ENCODE results near the gene DNAJC12. TPM values are rescaled to one million over a fixed set of nuclear protein-coding genes. Genes with fewer than 3 reads are reported as not detected.

Gene DNAJC12
- total and polyA plus RNA-seq, 2 of the 8 experiments (the other 6 are each of a cell fraction or from before 2014, with no cell fraction given) = 0.86 to 4.2 TPM

DNA sequence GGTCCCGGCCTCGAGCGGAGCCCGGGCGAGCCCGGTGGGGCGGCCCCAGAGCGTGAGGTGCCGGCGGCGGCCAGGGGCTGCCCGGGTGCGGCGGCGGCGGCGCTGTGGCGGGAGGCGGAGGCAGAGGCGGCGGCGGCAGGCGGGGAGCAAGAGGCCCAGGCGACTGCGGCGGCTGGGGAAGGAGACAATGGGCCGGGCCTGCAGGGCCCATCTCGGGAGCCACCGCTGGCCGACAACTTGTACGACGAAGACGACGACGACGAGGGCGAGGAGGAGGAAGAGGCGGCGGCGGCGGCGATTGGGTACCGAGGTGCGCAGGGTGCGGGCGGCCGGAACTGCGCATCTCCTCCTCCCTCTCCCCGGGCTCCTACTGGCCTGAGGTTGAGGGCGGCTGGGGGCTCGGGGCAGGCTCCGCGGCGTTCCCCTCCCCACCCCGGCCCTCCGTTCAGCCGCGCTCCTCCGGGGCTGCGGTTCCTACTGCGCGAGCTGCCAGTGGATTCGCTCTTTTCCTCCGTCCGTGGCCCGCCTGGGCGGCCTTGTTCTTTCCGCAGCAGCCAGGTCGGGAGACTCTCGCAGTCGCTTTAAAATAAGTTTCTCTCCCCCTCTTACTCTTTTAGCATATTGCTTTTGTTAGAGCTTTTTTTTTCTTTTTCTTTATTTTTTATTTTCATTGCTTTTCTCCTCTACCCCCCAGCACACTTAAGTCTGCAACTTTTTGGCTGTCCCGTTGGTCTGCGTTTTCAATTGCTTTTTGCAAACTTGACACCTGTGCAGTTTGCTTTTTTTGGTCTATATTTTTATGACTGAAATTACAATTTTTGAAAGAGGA lies 47.1 kb upstream of the DNAJC12 start (continued):
- TF ChIP-seq, protein P1, sequence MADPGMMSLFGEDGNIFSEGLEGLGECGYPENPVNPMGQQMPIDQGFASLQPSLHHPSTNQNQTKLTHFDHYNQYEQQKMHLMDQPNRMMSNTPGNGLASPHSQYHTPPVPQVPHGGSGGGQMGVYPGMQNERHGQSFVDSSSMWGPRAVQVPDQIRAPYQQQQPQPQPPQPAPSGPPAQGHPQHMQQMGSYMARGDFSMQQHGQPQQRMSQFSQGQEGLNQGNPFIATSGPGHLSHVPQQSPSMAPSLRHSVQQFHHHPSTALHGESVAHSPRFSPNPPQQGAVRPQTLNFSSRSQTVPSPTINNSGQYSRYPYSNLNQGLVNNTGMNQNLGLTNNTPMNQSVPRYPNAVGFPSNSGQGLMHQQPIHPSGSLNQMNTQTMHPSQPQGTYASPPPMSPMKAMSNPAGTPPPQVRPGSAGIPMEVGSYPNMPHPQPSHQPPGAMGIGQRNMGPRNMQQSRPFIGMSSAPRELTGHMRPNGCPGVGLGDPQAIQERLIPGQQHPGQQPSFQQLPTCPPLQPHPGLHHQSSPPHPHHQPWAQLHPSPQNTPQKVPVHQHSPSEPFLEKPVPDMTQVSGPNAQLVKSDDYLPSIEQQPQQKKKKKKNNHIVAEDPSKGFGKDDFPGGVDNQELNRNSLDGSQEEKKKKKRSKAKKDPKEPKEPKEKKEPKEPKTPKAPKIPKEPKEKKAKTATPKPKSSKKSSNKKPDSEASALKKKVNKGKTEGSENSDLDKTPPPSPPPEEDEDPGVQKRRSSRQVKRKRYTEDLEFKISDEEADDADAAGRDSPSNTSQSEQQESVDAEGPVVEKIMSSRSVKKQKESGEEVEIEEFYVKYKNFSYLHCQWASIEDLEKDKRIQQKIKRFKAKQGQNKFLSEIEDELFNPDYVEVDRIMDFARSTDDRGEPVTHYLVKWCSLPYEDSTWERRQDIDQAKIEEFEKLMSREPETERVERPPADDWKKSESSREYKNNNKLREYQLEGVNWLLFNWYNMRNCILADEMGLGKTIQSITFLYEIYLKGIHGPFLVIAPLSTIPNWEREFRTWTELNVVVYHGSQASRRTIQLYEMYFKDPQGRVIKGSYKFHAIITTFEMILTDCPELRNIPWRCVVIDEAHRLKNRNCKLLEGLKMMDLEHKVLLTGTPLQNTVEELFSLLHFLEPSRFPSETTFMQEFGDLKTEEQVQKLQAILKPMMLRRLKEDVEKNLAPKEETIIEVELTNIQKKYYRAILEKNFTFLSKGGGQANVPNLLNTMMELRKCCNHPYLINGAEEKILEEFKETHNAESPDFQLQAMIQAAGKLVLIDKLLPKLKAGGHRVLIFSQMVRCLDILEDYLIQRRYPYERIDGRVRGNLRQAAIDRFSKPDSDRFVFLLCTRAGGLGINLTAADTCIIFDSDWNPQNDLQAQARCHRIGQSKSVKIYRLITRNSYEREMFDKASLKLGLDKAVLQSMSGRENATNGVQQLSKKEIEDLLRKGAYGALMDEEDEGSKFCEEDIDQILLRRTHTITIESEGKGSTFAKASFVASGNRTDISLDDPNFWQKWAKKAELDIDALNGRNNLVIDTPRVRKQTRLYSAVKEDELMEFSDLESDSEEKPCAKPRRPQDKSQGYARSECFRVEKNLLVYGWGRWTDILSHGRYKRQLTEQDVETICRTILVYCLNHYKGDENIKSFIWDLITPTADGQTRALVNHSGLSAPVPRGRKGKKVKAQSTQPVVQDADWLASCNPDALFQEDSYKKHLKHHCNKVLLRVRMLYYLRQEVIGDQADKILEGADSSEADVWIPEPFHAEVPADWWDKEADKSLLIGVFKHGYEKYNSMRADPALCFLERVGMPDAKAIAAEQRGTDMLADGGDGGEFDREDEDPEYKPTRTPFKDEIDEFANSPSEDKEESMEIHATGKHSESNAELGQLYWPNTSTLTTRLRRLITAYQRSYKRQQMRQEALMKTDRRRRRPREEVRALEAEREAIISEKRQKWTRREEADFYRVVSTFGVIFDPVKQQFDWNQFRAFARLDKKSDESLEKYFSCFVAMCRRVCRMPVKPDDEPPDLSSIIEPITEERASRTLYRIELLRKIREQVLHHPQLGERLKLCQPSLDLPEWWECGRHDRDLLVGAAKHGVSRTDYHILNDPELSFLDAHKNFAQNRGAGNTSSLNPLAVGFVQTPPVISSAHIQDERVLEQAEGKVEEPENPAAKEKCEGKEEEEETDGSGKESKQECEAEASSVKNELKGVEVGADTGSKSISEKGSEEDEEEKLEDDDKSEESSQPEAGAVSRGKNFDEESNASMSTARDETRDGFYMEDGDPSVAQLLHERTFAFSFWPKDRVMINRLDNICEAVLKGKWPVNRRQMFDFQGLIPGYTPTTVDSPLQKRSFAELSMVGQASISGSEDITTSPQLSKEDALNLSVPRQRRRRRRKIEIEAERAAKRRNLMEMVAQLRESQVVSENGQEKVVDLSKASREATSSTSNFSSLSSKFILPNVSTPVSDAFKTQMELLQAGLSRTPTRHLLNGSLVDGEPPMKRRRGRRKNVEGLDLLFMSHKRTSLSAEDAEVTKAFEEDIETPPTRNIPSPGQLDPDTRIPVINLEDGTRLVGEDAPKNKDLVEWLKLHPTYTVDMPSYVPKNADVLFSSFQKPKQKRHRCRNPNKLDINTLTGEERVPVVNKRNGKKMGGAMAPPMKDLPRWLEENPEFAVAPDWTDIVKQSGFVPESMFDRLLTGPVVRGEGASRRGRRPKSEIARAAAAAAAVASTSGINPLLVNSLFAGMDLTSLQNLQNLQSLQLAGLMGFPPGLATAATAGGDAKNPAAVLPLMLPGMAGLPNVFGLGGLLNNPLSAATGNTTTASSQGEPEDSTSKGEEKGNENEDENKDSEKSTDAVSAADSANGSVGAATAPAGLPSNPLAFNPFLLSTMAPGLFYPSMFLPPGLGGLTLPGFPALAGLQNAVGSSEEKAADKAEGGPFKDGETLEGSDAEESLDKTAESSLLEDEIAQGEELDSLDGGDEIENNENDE (IDR thresholded peaks at IDR 0.05; ENCODE audit: insufficient replicate concordance, low read length) = no peak
- TF ChIP-seq TCF12 (IDR thresholded peaks at IDR 0.05; ENCODE audit: low read depth, low read length) = no peak
- TF ChIP-seq TBP (IDR thresholded peaks at IDR 0.05; ENCODE audit: low read depth, low read length) = 0 out of 2 replicates have a peak, but pooled peaks have one; percentile 39
- no peak for TF ChIP-seq YY1 (IDR thresholded peaks at IDR 0.05; ENCODE audit: low read depth, low read length)
- no peak for TF ChIP-seq CTBP2 (IDR thresholded peaks at IDR 0.05; ENCODE audit: borderline replicate concordance, insufficient read depth, insufficient read length, low read length)
- TF ChIP-seq SIN3A (conservative IDR thresholded peaks at IDR 0.05 in 1 of 2, IDR thresholded peaks at IDR 0.05 in 1 of 2; ENCODE audit: low read depth in 1 of 2, low read length in 2 of 2) = peak in 1 of 2 experiments; percentile 34; a peak in 1 of 4 replicates
- no peak; the same call in 1 of the 2 replicates for TF ChIP-seq KDM5A (IDR thresholded peaks at IDR 0.05; ENCODE audit: low read length)
- no peak for TF ChIP-seq BCL11A (IDR thresholded peaks at IDR 0.05; ENCODE audit: low read depth in 2 of 2, low read length in 2 of 2)
- no peak for TF ChIP-seq NANOG (IDR thresholded peaks at IDR 0.05; ENCODE audit: insufficient read depth, low read depth, low read length, poor library complexity, severe bottlenecking)
